ENCODE data around the gene GTF2H2C. TPM values are rescaled to one million over a fixed set of nuclear protein-coding genes. Genes with fewer than 3 reads are reported as not detected.

GTF2H2C gene
- polyA plus RNA-seq, 1 of the 3 experiments (the other 2 are of a cell fraction) = 23.4 TPM

DNA sequence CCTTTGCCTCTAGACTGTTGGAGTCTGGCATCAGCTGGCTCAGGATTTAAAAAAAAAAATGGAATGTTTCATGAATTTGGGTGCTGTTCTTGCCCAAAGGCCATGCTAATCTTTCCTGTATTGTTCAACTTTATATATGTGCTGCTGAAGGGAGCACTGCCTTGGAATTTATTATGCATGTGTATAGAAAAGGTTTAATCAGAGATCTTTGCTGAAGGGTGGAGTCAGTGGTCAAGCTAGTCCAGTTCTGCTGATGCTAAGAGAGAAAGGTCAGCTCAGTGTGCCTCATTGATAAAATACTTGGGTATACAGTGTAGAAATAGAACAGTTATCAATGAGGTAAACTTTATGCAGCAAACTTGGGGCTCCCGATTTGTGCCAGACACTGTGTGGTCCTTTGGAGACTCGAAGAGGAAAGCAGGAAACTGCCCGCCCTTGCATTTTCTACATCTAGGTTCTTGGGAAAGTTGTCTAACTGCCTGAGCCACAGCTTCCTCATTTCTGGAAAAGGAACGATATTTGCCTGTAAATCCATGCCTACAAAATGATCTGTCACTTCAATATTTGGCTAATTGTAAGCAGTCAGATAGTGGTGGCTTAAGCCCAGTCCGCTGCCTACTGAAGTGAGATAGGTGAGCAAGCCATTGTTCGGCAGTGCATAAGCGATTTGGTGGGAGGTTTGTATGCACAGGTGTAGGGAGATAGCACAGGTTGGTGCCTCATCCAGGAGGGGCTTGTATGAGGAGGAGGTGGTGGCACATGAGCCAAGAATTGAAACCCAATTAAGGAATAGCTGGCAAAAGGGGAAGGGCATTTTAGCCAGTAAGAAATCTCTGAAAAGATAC is 29.2 kb upstream of the GTF2H2C start:
- POLR2A ChIA-PET = no interaction called here
- H2AFZ ChIP-seq (ENCODE audit: low read depth) = no peak overlapping the region

DNA sequence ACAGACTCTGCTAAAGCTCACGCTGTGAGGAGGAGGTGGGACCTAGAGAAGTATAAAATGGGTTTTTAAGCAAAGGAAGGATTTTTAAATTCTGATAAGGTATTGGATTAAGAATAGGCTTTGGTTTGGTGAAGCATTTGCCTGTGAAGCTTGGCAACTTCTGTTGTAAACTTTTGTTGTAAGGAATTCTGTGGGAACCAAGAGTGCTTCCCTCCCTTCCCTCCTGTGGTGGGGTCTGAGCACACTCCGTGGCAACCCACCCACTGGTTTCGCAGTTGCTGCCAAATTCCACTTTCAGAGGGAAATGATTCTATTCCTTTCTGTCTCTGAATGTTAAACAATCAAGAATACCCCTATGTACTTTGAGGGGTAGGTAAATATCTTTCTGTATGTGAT is 28.6 kb upstream of the GTF2H2C start:
- CTCF ChIA-PET = no interaction called here
- Histone ChIP-seq H3K9ac (no peak overlapping the region), H3F3A (replicated peaks; ENCODE audit: insufficient read depth) (no peaks in the 10 kb centered on the region), H3K9me2 (no peaks in the 10 kb centered on the region), H3K4me2 (no peak overlapping the region), H3K27ac (ENCODE audit: low read depth in 2 of 2, low read length in 1 of 2) (no peak overlapping the region), H3K4me3 (ENCODE audit: low read depth in 2 of 2, low read length in 1 of 2) (no peak overlapping the region), H2AFZ (ENCODE audit: low read depth) (no peak overlapping the region), H4K20me1 (ENCODE audit: insufficient read depth) (no peaks in the 10 kb centered on the region), H3K27me3 (ENCODE audit: insufficient read depth) (no peaks in the 10 kb centered on the region), H3K9me3 (no peaks in the 10 kb centered on the region), H3K36me3 (replicated peaks in 1 of 2; ENCODE audit: control insufficient read depth in 1 of 2, insufficient read depth in 2 of 2, low read length in 1 of 2) (no peaks in the 10 kb centered on the region), H3K79me2 (ENCODE audit: insufficient read depth) (no peaks in the 10 kb centered on the region), H3K4me1 (ENCODE audit: control insufficient read depth in 1 of 2, insufficient read depth in 2 of 2, low read depth in 1 of 2, low read length in 1 of 2) (no peaks in the 10 kb centered on the region)
- POLR2A ChIA-PET = no interaction called here
- DNase-seq = no peak
- TF ChIP-seq NFIC (IDR thresholded peaks at IDR 0.05; ENCODE audit: borderline replicate concordance) (no peak), NRF1 (IDR thresholded peaks at IDR 0.05; ENCODE audit: low read depth, low read length) (no peak), RCOR1 (IDR thresholded peaks at IDR 0.05; ENCODE audit: low read length) (no peak), FOSL2 (IDR thresholded peaks at IDR 0.05; ENCODE audit: borderline replicate concordance, low read depth) (no peak), TAF1 (IDR thresholded peaks at IDR 0.05; ENCODE audit: borderline replicate concordance, low read depth, low read length) (no peak), RFX5 (IDR thresholded peaks at IDR 0.05; ENCODE audit: low read length) (no peak), USF2 (IDR thresholded peaks at IDR 0.05; ENCODE audit: borderline replicate concordance, low read depth, low read length) (no peak), SMC3 (IDR thresholded peaks at IDR 0.05; ENCODE audit: low read depth, low read length) (no peak), YY1 (IDR thresholded peaks at IDR 0.05; ENCODE audit: low read depth) (no peak), IRF3 (IDR thresholded peaks at IDR 0.05; ENCODE audit: low read depth, low read length) (no peak), CHD2 (IDR thresholded peaks at IDR 0.05; ENCODE audit: low read length, partially characterized antibody) (no peak), TEAD4 (IDR thresholded peaks at IDR 0.05; ENCODE audit: borderline replicate concordance, insufficient read depth) (no peak), FOXM1 (IDR thresholded peaks at IDR 0.05; ENCODE audit: low read depth) (no peak), RXRA (IDR thresholded peaks at IDR 0.05; ENCODE audit: borderline replicate concordance, low read depth) (no peak), MXI1 (IDR thresholded peaks at IDR 0.05; ENCODE audit: low read depth, low read length) (no peak), SIN3A (IDR thresholded peaks at IDR 0.05; ENCODE audit: borderline replicate concordance, low read depth, low read length) (no peak), EZH2phosphoT487 (IDR thresholded peaks at IDR 0.05; ENCODE audit: borderline replicate concordance, low read depth) (no peak), GABPA (IDR thresholded peaks at IDR 0.05; ENCODE audit: low read depth) (no peak)
- TF ChIP-seq, protein P1, sequence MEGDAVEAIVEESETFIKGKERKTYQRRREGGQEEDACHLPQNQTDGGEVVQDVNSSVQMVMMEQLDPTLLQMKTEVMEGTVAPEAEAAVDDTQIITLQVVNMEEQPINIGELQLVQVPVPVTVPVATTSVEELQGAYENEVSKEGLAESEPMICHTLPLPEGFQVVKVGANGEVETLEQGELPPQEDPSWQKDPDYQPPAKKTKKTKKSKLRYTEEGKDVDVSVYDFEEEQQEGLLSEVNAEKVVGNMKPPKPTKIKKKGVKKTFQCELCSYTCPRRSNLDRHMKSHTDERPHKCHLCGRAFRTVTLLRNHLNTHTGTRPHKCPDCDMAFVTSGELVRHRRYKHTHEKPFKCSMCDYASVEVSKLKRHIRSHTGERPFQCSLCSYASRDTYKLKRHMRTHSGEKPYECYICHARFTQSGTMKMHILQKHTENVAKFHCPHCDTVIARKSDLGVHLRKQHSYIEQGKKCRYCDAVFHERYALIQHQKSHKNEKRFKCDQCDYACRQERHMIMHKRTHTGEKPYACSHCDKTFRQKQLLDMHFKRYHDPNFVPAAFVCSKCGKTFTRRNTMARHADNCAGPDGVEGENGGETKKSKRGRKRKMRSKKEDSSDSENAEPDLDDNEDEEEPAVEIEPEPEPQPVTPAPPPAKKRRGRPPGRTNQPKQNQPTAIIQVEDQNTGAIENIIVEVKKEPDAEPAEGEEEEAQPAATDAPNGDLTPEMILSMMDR (IDR thresholded peaks at IDR 0.05) = no peak
- TF ChIP-seq, protein P2, sequence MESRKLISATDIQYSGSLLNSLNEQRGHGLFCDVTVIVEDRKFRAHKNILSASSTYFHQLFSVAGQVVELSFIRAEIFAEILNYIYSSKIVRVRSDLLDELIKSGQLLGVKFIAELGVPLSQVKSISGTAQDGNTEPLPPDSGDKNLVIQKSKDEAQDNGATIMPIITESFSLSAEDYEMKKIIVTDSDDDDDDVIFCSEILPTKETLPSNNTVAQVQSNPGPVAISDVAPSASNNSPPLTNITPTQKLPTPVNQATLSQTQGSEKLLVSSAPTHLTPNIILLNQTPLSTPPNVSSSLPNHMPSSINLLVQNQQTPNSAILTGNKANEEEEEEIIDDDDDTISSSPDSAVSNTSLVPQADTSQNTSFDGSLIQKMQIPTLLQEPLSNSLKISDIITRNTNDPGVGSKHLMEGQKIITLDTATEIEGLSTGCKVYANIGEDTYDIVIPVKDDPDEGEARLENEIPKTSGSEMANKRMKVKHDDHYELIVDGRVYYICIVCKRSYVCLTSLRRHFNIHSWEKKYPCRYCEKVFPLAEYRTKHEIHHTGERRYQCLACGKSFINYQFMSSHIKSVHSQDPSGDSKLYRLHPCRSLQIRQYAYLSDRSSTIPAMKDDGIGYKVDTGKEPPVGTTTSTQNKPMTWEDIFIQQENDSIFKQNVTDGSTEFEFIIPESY (IDR thresholded peaks at IDR 0.05; ENCODE audit: borderline replicate concordance, low read depth) = no peak
- WGBS (ENCODE audit: low lambda C conversion rate) = 75% methylated on average over 3 of the region's 3 CpGs

More for the DNA sequence above, 29.2 kb upstream of the GTF2H2C start:
- Histone ChIP-seq H3K79me2 (ENCODE audit: insufficient read depth) (no peaks in the 10 kb centered on the region), H3K9me3 (no peaks in the 10 kb centered on the region), H3K9ac (no peak overlapping the region), H4K20me1 (ENCODE audit: insufficient read depth) (no peaks in the 10 kb centered on the region), H3K4me1 (ENCODE audit: control insufficient read depth in 1 of 2, insufficient read depth in 2 of 2, low read depth in 1 of 2, low read length in 1 of 2) (no peaks in the 10 kb centered on the region), H3K9me2 (no peaks in the 10 kb centered on the region), H3K4me2 (no peak overlapping the region), H3K36me3 (replicated peaks in 1 of 2; ENCODE audit: control insufficient read depth in 1 of 2, insufficient read depth in 2 of 2, low read length in 1 of 2) (no peaks in the 10 kb centered on the region), H3K27ac (ENCODE audit: low read depth in 2 of 2, low read length in 1 of 2) (no peak overlapping the region), H3K4me3 (ENCODE audit: low read depth in 2 of 2, low read length in 1 of 2) (no peak overlapping the region), H3K27me3 (ENCODE audit: insufficient read depth) (no peaks in the 10 kb centered on the region), H3F3A (replicated peaks; ENCODE audit: insufficient read depth) (no peaks in the 10 kb centered on the region)
- CTCF ChIA-PET = interaction anchor here (0.7 kb wide), 1 partner anchor 35 kb away, joined by 3 read pairs; no protein-coding TSS in a partner anchor
- WGBS (ENCODE audit: low lambda C conversion rate) = 94% methylated on average over 7 of the region's 7 CpGs
- no peak for DNase-seq
- TF ChIP-seq SMC3 (IDR thresholded peaks at IDR 0.05; ENCODE audit: low read depth, low read length) (no peak), FOXJ3 (CRISPR knock-in tag; IDR thresholded peaks at IDR 0.05) (no peak)

Measured in SK-N-SH (cell line).